ENCODE data around the gene C2CD3. TPM values are rescaled to one million over a fixed set of nuclear protein-coding genes. Genes with fewer than 3 reads are reported as not detected.

Gene C2CD3
- total and polyA plus RNA-seq, 10 donors: 5.7 to 49.2 (median 31.8) TPM

- peak; percentile 67 for DNase-seq
- Histone ChIP-seq H3K4me1 (peaks cover 16 to 85% (median 63%) of the 10 kb centered on the region in 6 donors), H3K27ac (peak overlapping the region in 7 of 8 donors; percentile 15 to 97 (median 48)), H3K4me3 (no peak overlapping the region), H3K36me3 (peaks cover 0 to 35% (median 22%) of the 10 kb centered on the region in 6 donors), H3K9me3 (no peaks in the 10 kb centered on the region), H3K27me3 (replicated peaks in 1 of 7) (no peaks in the 10 kb centered on the region)
- 67 to 79% (median 74%) methylated on average over 5 to 6 of the region's 6 CpGs for WGBS, 5 donors
- intact Hi-C loops (cut with DNase I; ENCODE audit: low total_unique reads): no loop called here
- no peak for TF ChIP-seq CTCF (IDR thresholded peaks at IDR 0.05 in 8 of 11, conservative IDR thresholded peaks at IDR 0.05 in 3 of 11)
- TF ChIP-seq POLR2A (IDR thresholded peaks at IDR 0.05): peak in 1 of 3 donors; percentile 42
- TF ChIP-seq POLR2AphosphoS5 (IDR thresholded peaks at IDR 0.05): peak in 2 of 3 donors; percentile 64 to 89
These were observed 199.6 kb downstream of the C2CD3 start for GRCh38 chr11:73971175-73971719.

- intact Hi-C loops (cut with DNase I; ENCODE audit: low total_unique reads): loop anchor here (10.0 kb wide), 1 partner anchor 205 kb away; the partner anchor contains the start of genes C2CD3 and PPME1
- H3K27me3 ChIP-seq (replicated peaks in 1 of 7): no peaks in the 10 kb centered on the region
These were observed 200.6 kb downstream of the C2CD3 start for GRCh38 chr11:73969991-73970800.

GRCh38 chr11:73969091-73969490 is 201.7 kb downstream of the C2CD3 start:
- no peaks in the 10 kb centered on the region for H3K27me3 ChIP-seq (replicated peaks in 1 of 7)
- intact Hi-C loops (cut with DNase I; ENCODE audit: low total_unique reads): loop anchor here (10.0 kb wide), 1 partner anchor 206 kb away; the partner anchor contains the start of genes C2CD3 and PPME1
- TF ChIP-seq CTCF (IDR thresholded peaks at IDR 0.05 in 8 of 11, conservative IDR thresholded peaks at IDR 0.05 in 3 of 11) (no peak), POLR2A (IDR thresholded peaks at IDR 0.05) (no peak), POLR2AphosphoS5 (IDR thresholded peaks at IDR 0.05) (peak in 2 of 3 donors; percentile 42 to 50)
- H3K36me3 ChIP-seq: peaks cover 0 to 13% (median 1%) of the 10 kb centered on the region in 6 donors
- no peaks in the 10 kb centered on the region for H3K9me3 ChIP-seq
- H3K4me1 ChIP-seq: peaks cover 9 to 80% (median 49%) of the 10 kb centered on the region in 6 donors
- H3K27ac ChIP-seq: peak overlapping the region in 4 of 8 donors; percentile 24 to 97 (median 60)
- no peak overlapping the region for H3K4me3 ChIP-seq
- DNase-seq: peak; percentile 38
- WGBS, 5 donors: 69 to 82% (median 78%) methylated on average over 2 of the region's 2 CpGs

More at GRCh38 chr11:73969991-73970800, 200.6 kb downstream of the C2CD3 start:
- Histone ChIP-seq H3K4me3 (no peak overlapping the region), H3K4me1 (peaks cover 11 to 80% (median 54%) of the 10 kb centered on the region in 6 donors), H3K36me3 (peaks cover 0 to 24% (median 11%) of the 10 kb centered on the region in 6 donors), H3K27ac (peak overlapping the region in 6 of 8 donors; percentile 8 to 97 (median 42)), H3K9me3 (no peaks in the 10 kb centered on the region)
- peak; percentile 83 for DNase-seq
- TF ChIP-seq CTCF (IDR thresholded peaks at IDR 0.05 in 8 of 11, conservative IDR thresholded peaks at IDR 0.05 in 3 of 11) (no peak), POLR2AphosphoS5 (IDR thresholded peaks at IDR 0.05) (peak; percentile 61 to 87 (median 74)), POLR2A (IDR thresholded peaks at IDR 0.05) (no peak)
- 66 to 80% (median 72%) methylated on average over 13 of the region's 13 CpGs for WGBS, 5 donors
